NCI-H524 (cell line): ENCODE data around the gene GNG2.
A peak's percentile ranks its signal among the peaks of the same experiment; 100 is the strongest.

Source experiments
- DNase-seq, 2 experiments: peaks; one replicate each; lab custom pipeline; 2025; lab: John Stamatoyannopoulos, UW

Gene GNG2

DNA sequence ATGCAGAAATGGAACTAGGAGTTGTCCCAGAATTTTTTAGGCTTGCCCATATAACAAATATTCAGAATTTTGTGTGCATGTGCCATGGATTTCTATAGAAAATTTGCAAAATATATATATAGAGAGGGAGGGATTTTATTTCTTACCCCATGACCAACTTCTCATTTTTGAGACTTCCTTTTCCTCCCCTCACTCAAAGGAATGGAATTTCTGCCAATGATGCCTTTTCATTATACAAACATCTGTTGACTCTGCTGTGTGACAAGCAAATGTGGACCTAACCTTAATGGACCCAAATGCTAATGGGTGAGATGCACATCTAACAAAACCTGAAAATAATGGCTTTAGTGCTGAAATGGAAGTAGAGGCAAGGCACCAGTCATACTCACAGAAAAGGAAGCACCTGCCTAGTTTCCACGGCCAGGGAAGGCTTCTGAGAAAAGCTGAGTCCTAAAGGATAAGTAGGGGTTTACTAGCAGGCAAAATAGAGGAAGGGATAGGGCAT, 3.6 kb upstream of the GNG2 start:
- no peak for DNase-seq

- peak in 1 of 2 experiments; percentile 8 for DNase-seq
Observed at GRCh38 chr14:51859131-51859530, 1.3 kb upstream of the GNG2 start.

DNA sequence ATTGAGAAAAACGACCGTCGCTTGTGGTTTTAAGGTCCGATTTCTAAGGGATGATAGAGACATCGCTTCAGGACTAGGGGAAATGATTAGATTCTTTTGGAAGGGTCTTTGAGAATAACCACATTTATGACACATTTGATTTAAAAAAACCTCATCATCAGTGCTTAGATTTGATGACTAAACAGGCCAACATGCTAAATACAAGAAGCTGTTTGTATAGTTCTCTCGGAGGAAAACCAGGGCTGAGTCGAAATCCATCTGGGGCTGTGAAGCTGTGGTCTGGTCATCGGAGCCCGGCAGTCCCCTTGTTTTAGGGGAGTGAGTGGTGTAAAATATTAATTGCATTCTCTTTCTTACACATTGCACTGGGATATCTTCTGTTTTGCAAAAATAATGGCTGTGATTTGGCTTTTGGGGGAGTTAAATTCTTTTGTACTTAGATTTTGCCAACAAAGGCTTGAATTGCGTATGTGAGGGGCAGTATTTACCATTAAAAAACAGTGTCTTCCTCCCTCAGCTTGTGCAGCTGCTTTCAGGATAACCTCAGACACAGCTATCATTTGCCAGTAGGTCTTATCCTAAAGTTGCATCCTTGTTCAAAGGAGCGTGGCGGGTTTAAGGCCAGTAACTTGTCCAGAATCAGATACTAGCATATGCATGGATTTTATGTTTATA, 550 bp downstream of the GNG2 start:
- peak in 1 of 2 experiments; percentile 49 for DNase-seq

- no peak for DNase-seq
Observed at GRCh38 chr14:51862176-51862796, 1.9 kb downstream of the GNG2 start.

DNA sequence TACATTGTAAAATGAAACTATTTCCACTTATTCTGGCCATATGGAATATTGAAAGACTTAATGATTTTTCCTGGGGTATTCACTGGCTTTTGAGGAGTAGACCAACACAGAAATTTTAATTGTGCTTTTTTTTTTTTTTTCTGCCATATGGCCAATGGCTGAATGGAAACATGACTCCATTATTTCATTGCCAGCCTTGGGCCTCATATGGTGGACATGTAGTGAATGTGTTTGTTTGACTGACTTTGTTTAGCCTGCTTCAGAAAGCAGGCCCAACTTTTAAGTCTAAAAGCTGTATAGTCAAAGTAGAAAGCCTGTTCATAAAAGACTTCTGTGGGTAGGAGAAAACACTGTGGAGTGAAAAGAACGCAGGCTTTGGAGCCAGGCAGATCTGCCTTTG, 2.4 kb downstream of the GNG2 start:
- peak in 1 of 2 experiments; percentile 28 for DNase-seq

GRCh38 chr14:51865953-51866747, 5.7 kb downstream of the GNG2 start:
- peak in 1 of 2 experiments; percentile 68 for DNase-seq

DNA sequence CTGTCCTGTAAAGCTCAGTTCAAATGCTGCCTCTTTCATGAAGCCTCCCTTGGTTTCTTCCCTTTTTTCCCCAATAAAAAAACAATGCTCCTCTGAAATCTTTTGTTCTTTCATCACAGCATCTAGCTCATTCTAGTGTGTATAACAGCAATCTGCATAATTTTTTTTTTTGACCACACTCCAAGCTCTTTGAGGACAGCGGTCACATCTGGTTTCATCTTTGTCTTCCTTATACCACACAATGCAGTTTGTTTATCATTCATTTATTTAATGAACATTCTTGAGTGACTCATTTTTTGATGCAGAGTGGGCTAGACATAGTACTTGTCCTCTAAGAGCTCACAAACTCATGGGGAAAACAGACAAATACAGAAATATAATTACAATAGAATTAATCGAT, 7.3 kb downstream of the GNG2 start:
- no peak for DNase-seq

DNA sequence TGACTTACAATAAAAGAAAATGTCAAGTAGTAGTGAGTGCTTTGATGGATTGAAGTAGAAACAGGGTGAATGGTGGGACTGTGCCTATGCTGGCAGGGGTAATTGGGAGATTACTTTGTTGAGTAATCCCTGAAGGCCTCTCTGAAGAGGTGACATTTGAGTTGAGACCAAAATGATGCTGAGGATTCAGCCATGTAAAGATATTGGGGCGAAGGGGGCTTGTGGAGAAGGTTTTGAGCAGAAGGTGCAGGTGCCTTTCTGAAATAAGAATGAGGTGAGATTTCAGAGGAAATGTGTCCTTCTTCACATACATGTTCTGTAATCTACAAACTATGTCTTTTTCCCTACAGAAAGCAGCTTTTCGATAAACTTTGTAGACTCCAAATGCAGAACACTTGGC, 8.0 kb downstream of the GNG2 start:
- DNase-seq: no peak

GRCh38 chr14:51869411-51870100, 9.1 kb downstream of the GNG2 start:
- DNase-seq: no peak

- DNase-seq: no peak
Observed at GRCh38 chr14:51870606-51871005, 10.2 kb downstream of the GNG2 start.

GRCh38 chr14:51871846-51872245, 11.4 kb downstream of the GNG2 start:
- no peak for DNase-seq

GRCh38 chr14:51872396-51872795, 12.0 kb downstream of the GNG2 start:
- DNase-seq: peak in 1 of 2 experiments; percentile 10

DNA sequence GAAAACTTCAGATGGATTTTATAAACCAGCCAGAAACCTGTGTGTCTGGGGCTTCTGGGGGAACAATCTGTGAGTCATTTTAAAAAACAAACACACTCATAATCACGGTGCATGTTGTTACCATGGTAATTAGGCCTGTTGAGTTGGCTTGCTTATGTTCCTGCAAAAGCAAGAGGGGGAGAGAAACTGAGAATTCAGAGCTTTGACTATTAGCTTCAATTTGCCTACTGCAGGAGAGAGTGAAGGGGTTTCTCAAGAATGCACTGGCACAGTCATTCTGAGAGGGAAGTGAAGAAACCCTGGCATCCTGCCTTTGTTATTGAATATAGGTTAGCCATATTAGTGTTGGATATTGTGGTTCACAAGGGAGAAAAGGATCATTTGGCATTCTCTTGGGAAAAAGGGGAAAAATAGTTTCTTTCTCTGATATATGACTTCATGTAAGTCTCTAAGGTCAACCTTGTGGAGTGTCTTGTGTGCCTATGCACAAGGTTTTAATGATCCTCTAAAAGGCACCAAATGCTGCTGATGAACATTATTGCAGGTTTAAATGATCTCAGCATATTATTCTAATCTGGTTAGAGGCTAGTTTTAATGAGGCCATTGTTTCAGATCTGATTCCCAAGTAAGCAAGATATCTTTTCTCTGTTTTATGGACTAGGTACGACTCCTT, 12.9 kb downstream of the GNG2 start:
- DNase-seq: peak; percentile 38 to 63

DNA sequence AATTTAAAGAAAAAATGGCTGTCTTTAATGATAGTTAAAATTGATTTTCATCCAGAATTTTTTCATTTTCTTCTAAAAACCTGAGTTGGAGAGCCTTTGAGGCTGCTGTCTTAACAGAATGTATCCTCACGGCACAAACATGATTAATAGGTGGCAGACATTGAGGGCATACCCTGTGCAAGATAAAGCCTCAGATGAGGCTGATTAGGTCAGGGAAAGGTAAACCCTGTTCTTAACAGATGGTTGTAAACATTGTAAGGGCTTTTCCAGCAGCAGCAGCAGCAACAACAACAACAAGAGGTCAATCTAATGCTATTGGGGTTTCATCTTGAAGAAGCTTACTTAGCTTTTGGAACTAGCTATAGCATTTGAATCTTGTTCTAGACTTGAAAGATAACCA, 17.4 kb downstream of the GNG2 start:
- DNase-seq: no peak

DNA sequence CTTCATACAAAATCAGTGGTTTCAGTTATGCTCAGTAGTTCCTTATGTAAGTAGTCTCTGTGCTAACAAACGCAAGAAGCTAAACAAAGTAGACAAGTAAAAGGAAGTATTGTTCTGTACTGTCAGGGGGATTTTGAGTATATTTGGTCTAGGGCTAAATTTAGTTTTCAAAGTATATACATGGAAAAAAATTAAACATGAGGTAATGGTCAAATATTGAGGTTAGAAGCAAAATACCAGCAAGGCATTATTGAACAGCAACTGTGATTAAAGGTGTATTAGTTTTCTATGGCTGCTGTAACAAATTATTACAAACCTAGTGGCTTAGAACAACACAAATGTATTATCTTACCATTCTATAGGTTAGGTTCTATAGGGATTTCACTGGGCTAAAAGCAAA, 18.8 kb downstream of the GNG2 start:
- no peak for DNase-seq

DNA sequence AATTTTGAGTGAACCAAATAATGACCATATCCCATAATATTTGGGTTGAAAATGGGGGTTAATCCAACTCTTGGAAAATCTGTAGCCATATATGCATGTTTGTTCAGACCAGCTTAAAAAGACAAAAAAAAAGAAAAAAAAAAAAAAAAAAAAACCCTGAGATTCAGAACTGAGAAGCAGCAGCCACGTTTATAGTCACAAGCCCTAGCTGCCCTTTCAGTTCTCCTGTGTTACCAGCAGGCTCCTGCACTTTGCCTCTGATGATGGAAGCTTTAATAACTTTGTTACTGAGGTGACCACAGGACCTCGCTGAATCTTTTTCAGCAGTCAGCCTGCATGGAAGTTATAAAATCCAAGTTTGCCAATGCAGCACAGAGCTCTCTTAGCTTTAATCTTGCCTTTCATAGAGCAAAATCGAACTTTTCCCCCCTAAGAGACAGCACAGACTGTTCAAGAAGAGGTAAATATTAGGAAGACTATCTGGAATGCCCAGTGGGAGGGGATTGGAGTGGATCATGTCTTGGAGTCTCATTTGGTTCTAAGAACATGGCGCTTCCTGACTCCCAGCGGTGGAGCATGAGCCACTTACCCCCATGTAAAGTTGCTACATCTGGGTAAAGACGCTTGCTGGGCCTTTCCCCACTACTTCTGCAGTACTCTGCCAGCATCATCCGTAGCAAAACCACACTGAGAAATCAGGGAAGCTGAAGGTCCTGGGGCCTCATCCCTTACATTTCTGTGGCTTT, 20.6 kb downstream of the GNG2 start:
- DNase-seq: no peak

- no peak for DNase-seq
Observed at GRCh38 chr14:51881636-51882035, 21.2 kb downstream of the GNG2 start.

DNA sequence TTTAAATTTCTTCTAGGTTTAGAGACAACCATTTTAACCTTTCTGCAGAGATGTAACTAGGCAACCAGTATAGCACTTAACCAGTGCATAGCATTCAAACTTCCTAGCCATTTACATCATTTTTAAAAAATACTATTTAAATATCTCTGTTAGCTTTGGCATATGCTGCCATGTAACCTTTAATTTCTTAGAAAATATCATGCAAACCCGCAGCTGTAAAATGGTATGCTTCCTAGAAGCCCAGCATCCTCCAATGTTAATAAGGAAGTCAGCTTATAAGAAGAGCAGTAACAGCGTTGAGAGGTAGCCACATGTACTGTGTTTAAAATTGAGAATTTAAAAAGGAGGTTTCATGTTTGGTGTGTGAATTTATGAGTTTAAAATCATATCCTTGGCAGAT, 22.8 kb downstream of the GNG2 start:
- no peak for DNase-seq

GRCh38 chr14:51884086-51884927, 23.9 kb downstream of the GNG2 start:
- DNase-seq: peak; percentile 29 to 66

GRCh38 chr14:51889851-51890250, 29.4 kb downstream of the GNG2 start:
- no peak for DNase-seq
